Gastrocnemius medialis (tissue), 4 donors: ENCODE measurements around the gene SH3PXD2B.

Experiments
- CTCF ChIP-seq, 5 experiments: fragments of 450-650 bp in 3 of 5; fragments of 200-600 bp in 2 of 5; sonication (generic) in 2 of 5; IDR thresholded peaks in 4 of 5; conservative IDR thresholded peaks in 1 of 5; 1 replicate in 4 of 5; 2 replicates in 1 of 5; pipeline ENCODE4 v1.5.1; 2016 to 2019; ENCODE audit warnings: antibody characterized with exemption in 5 of 5, mild to moderate bottlenecking in 3 of 5, moderate library complexity in 3 of 5
- POLR2A ChIP-seq, 2 donors: fragments of 450-650 bp; IDR thresholded peaks; one replicate each; pipeline ENCODE4 v1.6.1; 2017; ENCODE audit warnings: antibody characterized with exemption in 2 of 2, mild to moderate bottlenecking in 2 of 2, moderate library complexity in 2 of 2

- TF ChIP-seq CTCF (IDR thresholded peaks at IDR 0.05 in 4 of 5, conservative IDR thresholded peaks at IDR 0.05 in 1 of 5) (no peak), POLR2A (IDR thresholded peaks at IDR 0.05) (no peak)
Observed at GRCh38 chr5:172487671-172488070, 33.3 kb upstream of the SH3PXD2B start.
